Activated CD4-positive, alpha-beta T cell treated with anti-CD3 and anti-CD28 coated beads, Interleukin-2, amount 50 U/mL, for 16 hours (primary cell): ENCODE data around the gene LANCL2.
"Not testable (repeated sequence)": the region's sequence is repeated elsewhere in the genome, so short reads cannot be mapped to it uniquely, and the experiment has no call there.

Experiments
- DNase-seq: peaks from one replicate; pipeline ENCODE4 v3.0.0-alpha.2; 2020

The LANCL2 gene

DNA sequence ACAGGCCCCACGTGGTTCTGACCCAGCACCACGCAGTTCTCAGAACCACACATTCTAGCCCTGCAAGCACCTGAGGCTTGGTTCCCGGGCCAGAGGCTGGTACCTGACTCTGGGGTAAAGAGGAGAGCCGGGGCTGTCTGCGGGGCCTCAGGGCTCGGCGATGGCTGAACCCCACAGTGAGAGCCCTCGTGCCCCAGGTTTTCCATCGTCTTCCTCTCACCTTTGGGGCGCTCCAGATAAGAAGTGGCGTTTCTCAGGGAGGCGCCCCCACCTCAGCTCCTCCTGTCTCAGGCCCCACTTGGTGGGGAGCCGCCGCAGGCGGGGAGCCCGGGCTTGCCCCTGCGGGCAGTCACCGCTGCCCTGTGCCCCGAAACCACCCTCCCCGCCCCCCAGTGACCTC is 2.2 kb upstream of the LANCL2 start:
- DNase-seq = no peak

DNA sequence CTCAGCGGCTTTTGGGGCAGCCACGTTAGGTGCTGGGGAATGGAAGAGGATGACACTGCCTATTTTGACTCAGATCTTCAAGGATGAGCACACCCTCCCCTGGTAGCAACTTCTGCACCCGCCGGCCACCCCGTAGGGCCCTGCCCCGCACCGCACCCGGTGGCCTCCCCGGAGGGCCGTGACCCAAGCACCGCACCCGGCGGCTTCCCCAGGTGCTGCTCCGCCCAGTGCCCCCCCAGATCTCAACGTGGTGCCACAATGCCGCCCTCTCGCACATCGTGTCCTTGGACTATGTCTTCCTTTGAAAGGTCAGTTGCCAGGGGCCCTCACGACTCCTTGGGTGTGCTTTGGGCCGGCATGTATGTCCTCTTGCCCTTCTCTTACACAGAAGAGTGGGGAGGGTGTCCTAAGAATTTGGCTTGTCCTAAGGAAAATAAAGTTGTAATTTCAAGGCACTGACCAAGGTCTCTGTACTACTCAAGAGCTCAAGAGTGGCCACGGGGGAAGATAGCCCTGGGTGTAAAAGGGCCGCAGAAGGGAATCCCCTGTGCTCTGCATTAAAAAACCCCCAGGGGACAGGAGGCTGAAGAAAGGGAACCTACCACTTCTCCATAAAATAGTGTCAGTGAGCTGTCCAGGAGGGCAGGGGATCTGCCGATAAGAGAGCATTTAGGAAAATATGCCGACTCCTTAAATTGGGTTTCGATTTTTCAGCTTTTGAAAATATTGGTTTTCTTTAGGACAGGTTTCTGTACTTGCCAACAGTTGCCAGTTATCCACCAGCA is 1.6 kb upstream of the LANCL2 start:
- no peak for DNase-seq

DNA sequence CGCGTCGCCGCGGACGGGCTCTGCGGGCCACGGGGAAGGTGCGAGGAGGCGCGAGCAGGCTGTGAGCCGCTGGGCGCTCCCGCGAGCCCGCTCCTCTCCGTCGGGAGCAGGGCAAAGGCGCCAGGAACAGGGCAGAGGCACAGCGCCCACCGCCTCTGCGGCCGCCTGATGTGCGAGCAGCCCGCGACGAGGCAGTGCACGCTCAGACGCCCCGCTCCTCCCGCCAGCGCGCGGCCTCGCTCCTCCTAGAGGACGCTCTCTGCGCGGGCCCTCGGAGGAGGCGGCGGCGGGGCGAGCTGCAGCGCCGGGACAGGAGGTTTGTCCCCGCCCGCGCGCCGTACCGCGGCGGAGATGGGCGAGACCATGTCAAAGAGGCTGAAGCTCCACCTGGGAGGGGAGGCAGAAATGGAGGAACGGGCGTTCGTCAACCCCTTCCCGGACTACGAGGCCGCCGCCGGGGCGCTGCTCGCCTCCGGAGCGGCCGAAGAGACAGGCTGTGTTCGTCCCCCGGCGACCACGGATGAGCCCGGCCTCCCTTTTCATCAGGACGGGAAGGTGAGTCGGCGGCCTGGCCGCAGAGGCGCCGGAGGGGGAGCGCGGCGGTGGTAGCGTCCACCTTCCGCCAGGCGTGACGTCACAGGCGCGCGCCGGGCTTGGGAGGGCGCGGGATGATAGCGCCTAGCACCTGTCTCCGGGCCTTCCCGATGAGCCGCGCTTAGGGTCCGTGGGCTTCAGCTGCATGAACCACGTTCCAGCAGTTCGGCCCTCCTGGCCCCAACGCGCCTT is 731 bp downstream of the LANCL2 start:
- peak; percentile 94 for DNase-seq

DNA sequence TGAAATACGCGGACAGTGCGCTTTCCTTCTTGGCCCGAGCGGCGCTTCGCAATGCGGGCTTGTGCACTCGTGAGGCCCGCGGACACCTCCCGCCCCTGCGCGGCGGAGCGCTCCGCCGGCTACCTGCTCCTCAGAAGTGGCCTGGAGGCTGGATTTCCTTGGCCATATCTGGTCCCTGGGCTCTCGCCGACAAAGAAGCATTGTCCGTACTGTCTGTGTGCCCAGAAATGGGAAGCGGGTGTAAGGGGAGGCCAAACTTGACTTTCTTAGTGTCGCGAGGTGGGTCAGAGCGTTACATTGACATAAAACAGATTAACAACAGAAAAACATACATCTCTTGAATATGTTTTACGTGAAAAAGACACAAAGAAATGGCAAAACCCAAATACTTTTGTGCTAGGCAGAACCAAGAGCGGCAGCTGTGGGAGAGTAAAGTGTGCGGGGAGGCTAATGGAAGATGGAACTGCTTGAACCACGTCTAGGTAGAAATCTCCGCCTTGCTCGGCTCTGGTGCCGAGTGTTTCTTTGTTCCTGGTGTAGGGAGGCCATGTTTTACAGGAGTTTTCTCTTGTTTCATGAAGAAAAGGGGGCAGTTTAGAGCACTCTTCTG is 1.4 kb downstream of the LANCL2 start:
- peak; percentile 24 for DNase-seq

DNA sequence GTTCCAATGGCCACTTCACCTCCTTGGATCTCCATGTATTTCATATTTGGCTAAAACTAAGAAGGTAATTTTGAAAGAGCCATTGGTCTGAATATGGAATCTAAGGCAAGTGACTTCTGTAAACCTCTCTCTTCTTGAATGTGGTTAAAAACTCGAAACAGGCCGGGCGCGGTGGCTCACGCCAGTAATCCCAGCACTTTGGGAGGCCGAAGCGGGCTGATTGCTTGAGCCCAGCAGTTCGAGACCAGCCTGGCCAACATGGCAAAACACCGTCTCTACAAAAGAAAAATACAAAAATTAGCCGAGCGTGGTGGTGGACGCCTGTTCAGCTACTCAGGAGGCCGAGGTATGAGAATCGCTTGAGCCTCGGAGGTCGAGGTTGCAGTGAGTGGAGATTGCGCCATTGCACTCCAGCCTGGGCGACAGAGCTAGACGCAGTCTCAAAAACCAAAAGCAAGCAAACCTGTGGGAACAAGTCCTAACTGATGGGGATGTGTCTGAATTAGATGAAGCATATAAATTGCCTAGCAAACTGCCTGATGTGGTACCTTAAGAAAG is 2.2 kb downstream of the LANCL2 start:
- no peak for DNase-seq

DNA sequence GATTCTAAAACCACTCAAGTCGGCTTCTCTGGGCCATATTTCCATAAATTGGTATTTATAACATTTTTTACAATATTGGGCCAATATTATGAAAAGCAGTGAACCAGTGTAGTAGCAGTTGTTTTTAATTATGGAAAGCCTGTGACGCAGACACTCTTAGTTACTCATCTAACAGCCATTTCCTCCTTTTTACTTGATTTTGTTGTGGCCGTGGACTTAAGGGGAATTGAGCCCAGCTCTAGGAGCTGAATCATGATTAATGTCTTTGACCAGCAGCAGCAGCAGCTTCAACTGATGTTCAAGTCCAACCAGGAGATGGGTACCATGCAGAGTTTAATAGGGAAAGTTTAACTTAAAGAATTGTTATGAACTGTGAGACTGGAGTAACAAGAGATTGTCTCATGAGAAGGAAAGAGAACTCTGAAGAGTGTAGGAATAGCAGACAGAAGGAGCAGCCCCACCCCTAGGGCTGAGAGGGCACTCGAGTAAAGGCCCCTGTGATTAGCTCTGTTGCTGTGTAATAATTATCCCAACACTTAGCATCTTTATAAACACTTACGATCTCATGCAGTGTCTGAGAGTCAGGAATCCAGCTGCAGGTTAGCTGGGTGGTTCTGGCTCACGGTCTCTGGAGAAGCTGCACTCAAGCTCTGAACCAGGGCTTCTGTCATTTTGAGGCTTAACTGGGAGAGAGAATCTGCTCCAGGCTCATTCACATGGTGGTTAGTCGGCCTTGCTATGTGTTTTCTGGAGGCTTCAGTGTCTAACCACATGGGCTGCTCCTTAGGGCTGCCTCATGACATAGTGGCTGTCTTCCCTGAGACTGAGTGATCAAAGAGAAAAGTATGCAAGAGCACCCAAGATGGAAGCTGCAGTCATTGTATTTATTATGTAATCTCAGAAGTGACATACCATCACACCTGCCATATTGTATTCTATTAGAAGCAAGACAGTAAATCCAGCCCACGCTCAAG is 4.6 kb downstream of the LANCL2 start:
- no peak for DNase-seq

DNA sequence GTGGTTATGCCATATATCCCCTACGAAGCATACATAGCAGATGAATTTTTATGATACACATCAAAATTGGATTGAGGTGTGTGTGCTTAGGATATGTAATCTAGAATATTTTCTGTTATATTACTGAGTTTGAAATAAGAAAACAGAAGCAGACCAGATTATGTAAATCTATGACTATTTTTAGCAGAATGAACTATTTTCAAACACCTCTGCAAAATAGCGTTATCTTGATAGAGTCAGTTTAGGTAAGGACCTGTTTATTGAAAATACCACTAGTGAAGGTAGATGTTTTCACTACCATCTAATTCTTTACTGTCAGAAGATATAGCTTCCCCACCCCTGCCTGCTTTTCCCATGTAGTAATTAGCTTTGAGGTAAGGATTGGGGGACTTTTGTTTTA is 9.1 kb downstream of the LANCL2 start:
- no peak for DNase-seq

DNA sequence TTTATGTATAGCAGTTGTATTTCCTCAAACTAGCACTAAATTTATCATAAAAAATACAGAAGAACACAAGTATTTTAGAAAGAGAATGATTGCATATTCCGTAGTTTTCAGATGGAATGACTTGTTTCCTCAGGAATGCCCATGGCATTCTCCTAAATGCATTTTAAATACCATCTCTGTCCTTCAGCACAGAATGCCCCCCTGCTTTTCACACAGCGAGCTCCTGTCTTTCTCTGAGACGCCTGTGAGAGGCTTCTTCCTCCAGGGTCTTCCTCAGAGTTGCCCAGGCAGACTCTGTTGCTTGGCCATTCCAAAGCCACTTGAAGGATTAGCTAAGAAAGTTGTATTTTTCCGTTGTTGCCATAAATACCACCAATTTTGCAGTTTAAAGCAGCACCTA is 10.1 kb downstream of the LANCL2 start:
- no peak for DNase-seq

DNA sequence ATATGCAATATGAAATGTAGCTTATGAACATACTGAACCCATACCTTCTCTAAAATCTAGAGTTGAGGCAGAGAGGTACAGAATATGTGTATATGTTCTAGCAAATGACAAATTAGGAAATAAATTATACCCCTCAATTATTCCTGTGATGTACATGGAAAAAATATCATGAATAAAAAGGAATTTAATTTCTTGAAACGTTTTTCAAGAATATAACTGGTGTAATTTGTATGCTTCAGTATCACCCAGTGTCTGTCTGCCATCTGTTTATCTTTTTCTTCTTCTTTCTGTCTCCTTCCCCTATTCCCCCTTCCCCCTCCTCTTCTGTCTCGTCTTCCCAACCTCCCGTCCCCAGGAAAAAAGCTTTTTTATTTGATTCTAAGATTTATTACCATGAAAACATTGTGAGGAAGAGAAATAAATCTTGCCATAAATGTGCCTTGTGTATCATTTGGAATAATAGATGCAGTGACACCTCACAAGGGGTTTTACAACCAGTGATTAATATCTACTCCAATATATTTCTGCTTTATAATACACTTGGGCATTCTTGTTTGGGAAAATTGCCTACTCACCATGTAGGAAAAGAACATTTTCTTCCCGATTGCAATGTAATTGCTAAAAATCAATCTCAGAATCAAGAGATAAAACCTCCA is 12.2 kb downstream of the LANCL2 start:
- DNase-seq = no peak

DNA sequence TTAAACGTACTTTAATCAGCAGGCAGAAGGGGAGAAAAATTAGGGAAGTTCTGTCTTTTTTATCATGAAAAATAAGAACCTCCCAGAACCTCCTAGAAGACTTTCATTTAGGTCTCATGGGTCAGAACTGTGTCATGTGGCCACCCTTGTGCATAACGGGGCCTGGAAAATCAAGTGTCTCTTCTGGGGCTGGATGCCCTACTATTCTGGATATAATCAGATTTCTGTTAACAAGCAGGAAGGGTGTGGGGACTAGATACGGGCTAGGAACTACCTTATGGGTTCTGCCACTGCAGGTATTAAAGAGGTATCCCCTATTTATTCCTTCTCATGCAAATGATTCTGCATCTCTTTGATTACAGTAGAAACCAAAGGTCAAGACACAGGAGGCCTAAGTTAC is 14.1 kb downstream of the LANCL2 start:
- DNase-seq = no peak

DNA sequence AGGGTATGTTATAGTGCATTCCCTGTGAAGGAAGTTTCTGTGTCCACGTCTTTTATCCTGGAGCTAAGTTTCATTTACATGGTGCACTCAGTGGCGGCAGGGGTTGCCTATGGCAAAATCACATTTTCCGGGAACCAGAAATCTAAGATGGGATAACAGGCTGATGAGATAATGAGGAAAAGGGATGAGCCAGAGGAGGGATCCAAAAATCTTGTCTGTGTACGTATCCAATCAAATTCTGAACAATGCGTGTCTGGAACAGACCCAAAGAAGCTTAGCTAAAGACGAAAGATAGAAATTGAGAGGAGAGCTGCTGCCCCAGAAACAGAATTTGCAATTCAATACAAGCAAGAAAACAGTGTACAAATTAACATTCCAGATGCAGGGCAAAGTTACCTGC is 16.1 kb downstream of the LANCL2 start:
- no peak for DNase-seq

DNA sequence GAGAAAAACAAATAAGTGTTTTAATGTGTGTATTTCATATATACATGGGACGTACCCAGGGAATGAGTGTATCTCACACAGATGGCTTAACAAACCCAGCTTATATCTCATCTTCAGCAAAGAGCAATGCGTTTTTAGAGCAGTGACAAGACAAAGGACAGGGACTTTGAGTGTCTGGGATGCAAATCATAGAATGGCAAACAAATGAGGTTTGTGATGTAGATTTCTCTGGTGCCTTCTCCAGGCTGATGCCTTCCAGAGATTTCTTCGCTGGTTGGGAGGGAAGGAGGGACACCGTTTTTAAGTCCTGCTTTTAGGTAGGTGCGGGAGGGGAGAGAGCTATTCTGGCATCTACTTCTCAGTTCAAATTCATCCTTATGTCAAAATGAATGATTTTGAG is 16.6 kb downstream of the LANCL2 start:
- no peak for DNase-seq

DNA sequence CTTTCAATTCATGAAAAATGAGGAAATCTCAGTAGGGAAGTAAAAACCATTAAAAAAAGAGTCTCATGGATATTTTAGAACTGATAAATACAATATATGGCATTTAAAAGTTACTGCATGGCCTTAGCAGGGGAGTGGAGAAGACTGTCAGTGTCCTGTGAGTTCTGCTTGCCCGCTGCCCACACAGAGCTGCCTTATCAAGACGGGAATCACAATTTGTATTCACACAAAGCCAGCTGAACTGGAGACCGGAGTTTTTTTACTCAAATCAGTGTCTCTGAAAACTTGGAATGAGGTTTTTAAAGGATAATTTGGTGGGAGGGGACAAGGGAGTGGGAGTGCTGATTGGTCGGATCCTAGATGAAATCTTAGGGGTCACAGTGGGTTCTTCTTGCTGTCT is 17.1 kb downstream of the LANCL2 start:
- DNase-seq = no peak

DNA sequence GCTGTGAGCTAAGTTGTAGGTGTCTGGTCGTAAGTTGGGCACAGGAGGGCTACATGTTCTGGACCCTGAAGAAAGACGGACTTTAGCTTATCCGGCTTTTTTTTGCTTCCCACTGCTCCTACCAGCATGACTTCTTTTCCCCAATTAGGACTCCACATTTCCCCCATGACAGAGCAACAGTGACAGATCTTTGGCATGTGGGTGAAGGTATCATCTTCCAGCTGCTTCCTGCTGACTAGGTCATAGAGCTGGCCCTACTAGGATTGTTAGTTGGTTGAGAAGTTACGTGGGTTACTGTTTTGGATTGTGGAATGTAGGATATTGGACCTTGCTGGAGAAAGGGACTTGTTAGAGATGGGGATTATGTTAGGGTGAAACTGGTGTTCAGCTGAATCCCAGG is 21.4 kb downstream of the LANCL2 start:
- no peak for DNase-seq

DNA sequence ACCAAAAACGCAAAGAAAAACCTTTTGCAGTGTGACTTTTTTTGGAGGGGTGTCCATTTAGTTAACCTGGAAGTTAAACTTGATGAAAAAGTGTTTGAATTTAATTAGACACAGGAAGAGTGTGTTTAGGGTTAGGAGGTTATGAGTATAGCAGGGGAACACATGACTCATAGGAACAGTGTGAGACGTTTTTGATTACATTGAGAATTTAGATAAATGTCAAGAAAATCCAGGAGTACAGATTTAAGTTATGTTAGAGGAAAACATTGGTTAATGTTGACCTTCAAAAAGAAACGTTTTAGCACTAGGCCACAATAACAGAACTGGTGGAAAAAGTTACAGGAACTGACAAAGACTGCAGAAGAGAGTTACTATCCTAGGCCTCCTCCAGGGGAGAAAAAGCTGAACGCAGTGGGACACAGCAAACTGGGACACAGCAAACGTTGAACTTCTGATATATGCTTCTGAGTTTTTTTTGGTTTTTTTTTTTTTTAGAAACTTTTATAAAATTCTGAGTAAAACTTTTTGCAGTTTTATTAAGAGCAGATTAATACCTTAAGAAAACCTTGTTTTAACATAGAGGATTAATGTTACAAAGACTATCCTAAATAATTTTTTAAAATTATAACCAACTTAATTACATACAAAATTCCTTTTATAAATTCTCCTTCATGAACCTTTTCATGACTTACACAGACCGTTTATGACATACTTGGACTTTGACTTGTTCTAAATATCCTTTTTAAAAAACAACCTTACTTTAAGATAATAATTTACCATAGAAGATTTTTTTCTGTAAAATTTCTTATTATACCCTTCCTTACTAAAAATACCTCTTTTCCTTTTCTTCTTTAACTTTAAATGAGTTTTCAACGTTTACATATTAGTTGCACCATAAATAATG is 22.2 kb downstream of the LANCL2 start:
- no peak for DNase-seq

DNA sequence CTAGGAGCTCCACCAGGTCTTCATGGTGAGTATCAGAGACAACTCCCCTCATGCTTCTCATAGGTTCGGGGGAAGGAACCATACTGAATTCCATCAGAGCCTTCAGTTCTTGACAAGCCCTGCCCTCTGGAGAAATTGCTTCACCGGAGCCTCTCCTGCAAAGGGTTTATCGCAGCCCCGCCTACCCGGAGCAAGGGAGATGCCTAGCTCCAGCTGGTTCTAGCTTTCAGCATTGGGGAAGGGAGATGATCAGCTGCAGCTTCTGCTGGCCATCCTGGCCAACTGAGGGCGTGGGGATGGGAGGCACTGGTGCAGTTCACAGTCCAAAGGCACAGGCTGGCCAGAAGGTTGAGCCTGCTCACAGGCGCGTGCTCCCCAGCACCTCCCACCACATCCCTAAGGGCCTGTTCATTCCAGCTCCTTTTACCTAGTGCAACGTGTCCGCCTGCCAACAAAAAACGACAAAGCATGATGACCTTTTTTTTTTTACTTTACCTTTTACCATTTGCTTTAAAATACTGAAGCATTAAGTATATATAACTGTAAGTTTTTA is 31.2 kb downstream of the LANCL2 start:
- no peak for DNase-seq

DNA sequence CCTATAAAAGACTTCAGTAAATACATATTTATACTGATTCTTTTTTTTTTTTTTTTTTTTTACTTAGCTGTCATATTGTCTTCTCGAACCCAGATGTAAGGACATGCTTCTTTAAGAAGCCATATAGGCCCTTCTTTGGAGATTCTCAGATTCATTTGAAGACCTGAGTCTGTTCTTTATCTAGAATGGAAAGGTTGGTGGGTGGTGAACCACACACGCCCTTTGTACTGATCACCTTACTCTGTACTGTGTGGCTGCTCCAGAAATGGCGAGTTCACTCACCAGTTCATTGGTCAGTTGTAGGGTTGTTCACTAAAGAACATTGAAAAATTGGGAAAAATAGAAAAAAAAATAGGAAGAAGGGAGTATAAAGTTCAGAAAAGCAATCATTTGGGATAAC is 32.5 kb downstream of the LANCL2 start:
- DNase-seq = no peak

DNA sequence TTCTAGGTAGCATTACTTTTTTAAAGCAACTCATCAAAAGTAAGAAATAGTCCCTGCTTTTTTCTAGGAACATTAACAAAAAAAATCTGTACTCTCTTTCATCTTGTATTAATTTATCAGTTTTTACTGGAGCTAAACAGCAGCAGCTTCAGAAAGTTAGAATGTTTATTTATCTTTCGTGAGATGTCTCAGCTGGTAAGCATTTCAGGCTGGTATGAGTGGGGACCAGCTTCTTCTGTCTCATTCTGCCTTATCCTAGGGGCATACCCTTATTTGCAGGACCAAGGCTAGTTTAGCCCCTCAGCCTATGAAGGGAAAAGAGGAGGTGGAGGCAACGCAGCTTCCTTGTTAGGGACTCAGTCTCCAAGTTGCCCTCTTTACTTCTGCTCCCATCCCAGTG is 35.1 kb downstream of the LANCL2 start:
- DNase-seq = no peak

DNA sequence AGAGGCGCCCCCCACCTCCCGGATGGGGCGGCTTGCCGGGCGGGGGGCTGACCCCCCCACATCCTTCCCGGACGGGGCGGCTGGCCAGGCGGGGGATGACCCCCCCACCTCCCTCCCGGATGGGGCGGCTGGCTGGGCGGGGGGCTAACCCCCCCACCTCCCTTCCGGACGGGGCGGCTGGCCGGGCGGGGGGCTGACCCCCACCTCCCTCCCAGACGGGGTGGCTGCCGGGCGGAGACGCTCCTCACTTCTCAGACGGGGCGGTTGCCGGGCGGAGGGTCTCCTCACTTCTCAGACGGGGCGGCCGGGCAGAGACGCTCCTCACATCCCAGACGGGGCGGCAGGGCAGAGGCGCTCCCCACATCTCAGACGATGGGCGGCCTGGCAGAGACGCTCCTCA is 37.4 kb downstream of the LANCL2 start:
- DNase-seq = not testable (repeated sequence)

DNA sequence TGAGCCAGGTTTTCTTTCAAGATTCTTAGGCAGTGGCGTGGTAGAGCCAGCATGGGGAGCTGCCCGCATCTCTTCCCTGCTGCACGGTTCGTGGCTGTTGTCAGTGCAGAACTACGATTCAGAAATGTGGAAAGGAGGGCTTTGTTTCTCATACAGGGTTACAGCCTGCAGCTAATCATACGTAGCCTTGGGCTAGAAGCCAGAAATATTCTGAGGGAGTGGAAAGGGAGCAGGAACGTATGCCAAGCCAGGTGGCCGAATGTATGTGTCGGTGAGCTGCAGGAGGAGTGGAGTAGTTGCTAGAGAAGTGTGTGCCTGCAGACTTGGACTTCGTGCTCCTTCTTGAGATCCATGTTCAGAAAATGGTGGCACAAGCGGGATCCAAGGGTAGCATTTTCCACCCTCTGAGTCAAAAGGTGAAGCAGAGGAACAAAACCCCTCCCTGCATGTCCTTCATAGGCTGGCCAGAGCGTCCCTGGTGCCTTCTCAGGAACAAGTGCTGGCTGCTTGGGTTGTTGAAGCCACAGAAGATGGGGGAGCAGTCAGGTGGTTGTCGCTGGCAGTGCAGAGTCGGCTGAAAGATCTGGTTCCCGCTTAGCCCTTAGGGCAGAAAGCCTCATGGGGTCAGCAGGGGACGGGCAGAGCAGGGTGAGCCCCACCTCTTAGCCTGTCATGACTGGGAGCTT is 40.9 kb downstream of the LANCL2 start:
- no peak for DNase-seq
